HG02798 (cell line): ENCODE results near the gene GON4L.
"Not testable (repeated sequence)": the region's sequence is repeated elsewhere in the genome, so short reads cannot be mapped to it uniquely, and the experiment has no call there.

Experiments used
- ATAC-seq: cut with Tn5 transposase; IDR thresholded peaks from one replicate; pipeline ENCODE4 v1.9.1; 2021; ENCODE audit warnings: mild to moderate bottlenecking; ENCODE audit not compliant: unreplicated experiment, poor library complexity

The GON4L gene

GRCh38 chr1:155873860-155874259, 16.8 kb upstream of the GON4L start:
- no peak for ATAC-seq

GRCh38 chr1:155872527-155872926, 15.5 kb upstream of the GON4L start:
- ATAC-seq = no peak

- ATAC-seq = no peak
These were observed 14.4 kb upstream of the GON4L start for GRCh38 chr1:155871390-155871789.

GRCh38 chr1:155867766-155868165, 10.8 kb upstream of the GON4L start:
- no peak for ATAC-seq

- no peak for ATAC-seq
These were observed 7.4 kb upstream of the GON4L start for GRCh38 chr1:155864393-155864792.

GRCh38 chr1:155861896-155862295, 4.9 kb upstream of the GON4L start:
- no peak for ATAC-seq

GRCh38 chr1:155860970-155861510, 4.0 kb upstream of the GON4L start:
- no peak for ATAC-seq

- ATAC-seq = peak; percentile 15
These were observed 3.2 kb upstream of the GON4L start for GRCh38 chr1:155859881-155860871.

- ATAC-seq = peak; percentile 78
These were observed 2.3 kb upstream of the GON4L start, which contains the start of gene SYT11 for GRCh38 chr1:155859234-155859829. Gene SYT11, plus strand, starts transcription at chr1:155859567. Its CDS starts 195 bp downstream, at chr1:155859762.

- ATAC-seq = peak; percentile 1
These were observed 1.8 kb upstream of the GON4L start for GRCh38 chr1:155858800-155859233.

- no peak for ATAC-seq
These were observed 598 bp downstream of the GON4L start for GRCh38 chr1:155856257-155856974.

GRCh38 chr1:155850345-155850744, 6.7 kb downstream of the GON4L start:
- no peak for ATAC-seq

GRCh38 chr1:155847823-155848529, 9.0 kb downstream of the GON4L start:
- no peak for ATAC-seq

GRCh38 chr1:155844860-155845421, 12.1 kb downstream of the GON4L start:
- no peak for ATAC-seq

GRCh38 chr1:155840386-155840785, 16.6 kb downstream of the GON4L start:
- no peak for ATAC-seq

- no peak for ATAC-seq
These were observed 21.5 kb downstream of the GON4L start for GRCh38 chr1:155835548-155835947.

- not testable (repeated sequence) for ATAC-seq
These were observed 22.1 kb downstream of the GON4L start for GRCh38 chr1:155834927-155835399.

GRCh38 chr1:155834296-155834926, 22.6 kb downstream of the GON4L start:
- no peak for ATAC-seq
